HG03521 (cell line): ENCODE results near the gene QRFP.
"Not testable (repeated sequence)": the region's sequence is repeated elsewhere in the genome, so short reads cannot be mapped to it uniquely, and the experiment has no call there.

Experiments
- ATAC-seq: cut with Tn5 transposase; IDR thresholded peaks from one replicate; pipeline ENCODE4 v1.9.1; 2021; ENCODE audit warnings: mild to moderate bottlenecking, moderate library complexity; ENCODE audit not compliant: unreplicated experiment

The QRFP gene

GRCh38 chr9:130858739-130859705, 37.6 kb downstream of the QRFP start:
- ATAC-seq, result no peak

- ATAC-seq, result no peak
Measured at GRCh38 chr9:130857864-130858738, 38.5 kb downstream of the QRFP start.

GRCh38 chr9:130856474-130856873, 40.1 kb downstream of the QRFP start:
- no peak for ATAC-seq

- no peak for ATAC-seq
Measured at GRCh38 chr9:130854835-130855234, 41.8 kb downstream of the QRFP start.

- ATAC-seq, result no peak
Measured at GRCh38 chr9:130854092-130854491, 42.5 kb downstream of the QRFP start.

GRCh38 chr9:130852801-130853200, 43.8 kb downstream of the QRFP start:
- no peak for ATAC-seq

GRCh38 chr9:130849356-130849755, 47.3 kb downstream of the QRFP start:
- no peak for ATAC-seq

GRCh38 chr9:130848514-130848913, 48.1 kb downstream of the QRFP start:
- not testable (repeated sequence) for ATAC-seq

GRCh38 chr9:130847306-130848217, 49.0 kb downstream of the QRFP start:
- no peak for ATAC-seq

GRCh38 chr9:130846487-130847305, 49.9 kb downstream of the QRFP start:
- no peak for ATAC-seq

GRCh38 chr9:130845901-130846481, 50.6 kb downstream of the QRFP start:
- ATAC-seq, result no peak

- ATAC-seq, result no peak
Measured at GRCh38 chr9:130845254-130845653, 51.4 kb downstream of the QRFP start.

GRCh38 chr9:130844044-130844451, 52.6 kb downstream of the QRFP start:
- no peak for ATAC-seq

GRCh38 chr9:130843049-130843908, 53.3 kb downstream of the QRFP start:
- no peak for ATAC-seq
